NCI-H2029 treated with DMSO at 0.1 percent for 48 hours (cell line): ENCODE results near the gene MACROD2.
"Not testable (repeated sequence)": the region's sequence is repeated elsewhere in the genome, so short reads cannot be mapped to it uniquely, and the experiment has no call there.

Experiments used
- DNase-seq: peaks from one replicate; lab custom pipeline; 2025; lab: John Stamatoyannopoulos, UW

The MACROD2 gene

DNA sequence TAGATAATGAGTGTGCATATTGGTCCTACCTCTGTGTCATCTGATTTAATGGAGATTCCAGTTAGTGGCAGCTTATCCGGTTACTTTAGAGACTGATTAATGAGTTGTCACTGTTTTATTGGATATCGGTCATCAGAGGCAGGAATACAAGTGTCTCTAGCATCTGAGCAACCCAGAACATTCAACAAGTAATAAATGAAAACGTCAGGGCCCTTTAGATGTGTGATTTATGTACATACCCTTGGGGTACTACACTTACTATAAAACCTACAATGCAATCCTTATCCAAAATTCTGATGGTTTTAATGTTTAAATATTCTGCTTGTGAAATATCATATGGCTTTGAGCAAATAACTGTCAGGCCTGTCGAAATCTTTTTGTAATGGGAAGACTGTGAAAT is 1460.0 kb downstream of the MACROD2 start:
- no peak for DNase-seq

DNA sequence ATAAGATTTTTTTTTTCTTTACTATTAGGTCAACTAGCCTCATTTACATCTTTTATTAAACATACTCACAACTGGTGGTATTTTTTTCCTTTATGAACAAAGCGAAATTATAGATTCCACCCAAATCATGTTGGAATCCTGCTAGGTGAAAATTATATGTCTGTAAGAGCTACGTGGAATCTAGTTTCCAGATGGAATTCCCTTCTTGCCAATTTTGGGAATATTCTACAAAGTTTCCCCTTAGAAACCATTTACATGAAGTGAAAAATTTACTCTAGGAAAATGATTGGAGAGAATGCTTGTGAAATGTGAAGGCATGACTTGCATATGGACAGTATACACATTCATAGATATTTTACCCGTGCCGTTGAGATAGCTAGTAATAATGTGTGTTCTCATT is 1466.6 kb downstream of the MACROD2 start:
- no peak for DNase-seq

DNA sequence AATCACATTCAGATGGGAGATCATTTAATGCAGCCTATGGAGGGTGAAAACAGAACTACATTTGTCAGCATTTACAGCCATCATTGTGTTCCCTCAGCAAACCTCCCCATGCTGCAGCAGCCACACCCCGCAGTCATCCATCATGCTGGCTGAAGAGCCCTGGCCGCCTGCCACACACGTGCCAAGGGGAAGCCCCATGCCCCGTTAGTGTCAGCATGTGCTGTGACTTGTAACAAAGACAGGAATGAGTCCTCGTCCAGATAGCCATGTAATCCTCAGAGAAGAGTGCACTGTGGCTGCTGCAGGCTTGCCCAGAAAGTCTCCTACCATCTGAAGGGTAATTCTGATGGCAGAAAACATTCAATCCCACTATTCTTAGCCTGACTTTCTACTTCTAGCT is 1480.2 kb downstream of the MACROD2 start:
- DNase-seq: peak; percentile 26

DNA sequence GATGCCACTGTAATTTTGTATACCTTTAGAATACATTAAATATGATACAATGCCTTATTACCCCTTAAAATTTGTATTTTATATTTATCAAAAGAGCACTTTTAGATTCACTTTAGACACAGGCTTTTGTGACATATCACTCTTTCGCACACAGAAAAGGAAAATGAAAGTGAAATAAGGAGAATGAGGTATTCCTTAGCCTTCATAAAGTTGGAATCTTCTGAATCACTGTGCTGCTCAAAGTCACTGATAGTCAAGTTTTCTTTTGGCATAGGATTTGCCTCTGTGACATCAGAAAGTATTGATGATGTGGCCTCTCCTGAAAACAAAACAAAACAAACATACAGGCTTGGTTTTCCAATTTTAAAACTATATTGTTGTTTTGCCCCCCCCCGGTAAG is 1480.9 kb downstream of the MACROD2 start:
- no peak for DNase-seq

GRCh38 chr20:15476781-15477180 is 1481.5 kb downstream of the MACROD2 start:
- no peak for DNase-seq

- no peak for DNase-seq
Observed at GRCh38 chr20:15482525-15482924, 1487.2 kb downstream of the MACROD2 start.

DNA sequence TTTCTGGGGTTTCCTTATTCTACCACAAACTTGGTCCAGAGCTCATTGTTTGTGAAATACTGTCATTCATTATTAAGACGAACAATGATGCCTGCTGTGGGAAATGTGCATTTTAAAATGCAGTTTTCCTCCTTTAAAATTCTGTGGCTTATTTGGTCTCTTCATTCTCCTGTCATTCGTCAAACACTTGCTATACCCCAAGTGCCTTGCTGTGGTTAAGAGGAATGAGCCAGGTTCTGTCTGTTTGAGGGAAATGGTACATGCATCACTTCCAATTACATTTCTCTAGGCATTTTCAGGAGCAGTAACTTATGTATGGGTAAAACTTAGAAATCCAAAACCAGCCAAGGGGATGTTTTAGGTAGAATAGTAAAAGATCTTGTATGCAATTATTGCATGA is 1490.2 kb downstream of the MACROD2 start:
- no peak for DNase-seq

DNA sequence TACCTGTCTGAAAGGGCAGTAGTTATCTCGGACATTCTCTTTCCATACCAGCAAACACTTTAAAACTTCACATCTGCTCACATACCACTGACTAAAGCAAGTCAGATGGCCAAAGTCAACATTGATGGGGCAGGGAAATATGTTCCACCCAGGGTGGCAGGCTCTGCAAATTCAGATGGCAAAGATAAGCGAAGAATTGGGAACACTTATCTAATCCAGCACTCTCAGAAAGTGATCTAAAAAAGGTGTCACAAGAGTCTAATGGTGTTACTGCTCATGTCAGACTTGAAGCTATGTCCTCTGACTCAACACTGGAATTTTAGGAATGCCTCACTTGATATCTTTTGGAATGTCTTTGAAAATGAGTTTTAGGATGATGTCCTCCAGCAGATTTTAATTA is 1491.7 kb downstream of the MACROD2 start:
- no peak for DNase-seq

- no peak for DNase-seq
Observed at GRCh38 chr20:15487682-15488081, 1492.4 kb downstream of the MACROD2 start.

DNA sequence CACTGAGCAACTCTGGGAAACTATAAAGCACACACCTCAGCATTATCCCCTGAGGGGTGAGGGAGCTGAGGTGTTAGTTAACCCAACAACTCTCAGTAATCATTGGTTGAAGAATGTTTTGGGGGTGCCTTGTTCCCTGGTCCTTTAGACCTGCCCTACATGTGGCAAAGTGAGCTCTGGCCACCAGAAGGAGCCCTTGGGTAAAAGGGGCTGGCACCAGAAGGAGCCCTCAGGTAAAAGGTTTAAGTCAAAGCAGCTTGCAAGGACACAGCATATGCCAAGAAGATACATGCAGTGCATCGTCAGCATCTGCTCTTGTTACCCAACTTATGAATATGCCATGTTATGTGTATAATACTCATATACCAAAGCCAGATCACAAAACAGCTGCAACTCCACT is 1496.3 kb downstream of the MACROD2 start:
- no peak for DNase-seq

- DNase-seq: no peak
Observed at GRCh38 chr20:15494851-15495250, 1499.5 kb downstream of the MACROD2 start.

DNA sequence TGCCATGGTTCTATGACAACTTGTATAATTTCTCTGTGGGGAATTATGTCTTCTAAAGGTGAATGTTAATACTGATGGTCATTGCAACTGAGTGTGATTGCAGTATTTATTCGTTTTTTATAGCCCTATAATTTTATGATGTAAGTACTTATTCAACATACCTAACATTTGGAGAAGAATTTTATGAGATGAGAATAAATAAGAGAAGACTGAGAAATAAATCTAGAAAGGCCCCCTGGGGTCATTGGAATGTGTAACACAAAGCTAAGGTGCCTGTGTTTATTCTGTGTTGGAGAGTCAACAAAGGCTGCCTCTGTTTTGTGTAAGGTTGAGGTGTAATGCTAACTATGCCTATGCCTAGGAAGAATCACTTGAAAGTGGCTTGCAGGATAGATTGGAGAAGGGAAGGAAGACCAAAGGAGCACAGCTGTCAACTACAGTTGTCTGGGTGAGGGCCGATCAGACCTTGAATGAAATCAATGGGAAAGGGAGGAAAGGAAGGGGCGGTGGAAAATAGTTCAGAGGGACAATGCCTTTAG is 1501.3 kb downstream of the MACROD2 start:
- no peak for DNase-seq

GRCh38 chr20:15498926-15499325 is 1503.6 kb downstream of the MACROD2 start:
- DNase-seq: no peak

GRCh38 chr20:15506311-15506710 is 1511.0 kb downstream of the MACROD2 start:
- no peak for DNase-seq

DNA sequence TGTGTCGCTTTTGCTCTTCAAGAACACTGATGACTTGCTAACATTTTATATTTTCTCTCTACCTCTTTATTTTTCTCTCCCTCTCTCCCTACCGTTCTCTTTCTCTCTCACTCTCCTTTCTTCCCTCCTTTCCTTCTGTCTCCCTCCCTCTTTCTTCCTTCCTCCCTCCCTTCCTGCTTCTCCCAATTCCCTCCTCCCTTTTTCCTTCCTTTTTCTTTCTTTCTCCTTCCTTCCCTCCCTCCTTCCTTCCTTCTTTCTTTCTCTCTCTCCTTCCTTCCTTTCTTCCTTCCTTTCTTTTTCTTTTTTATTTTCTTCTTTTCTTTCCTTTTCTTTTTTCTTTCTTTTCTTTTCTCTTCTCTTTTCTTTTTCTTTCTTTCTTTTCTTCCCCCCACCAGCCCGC is 1511.8 kb downstream of the MACROD2 start:
- DNase-seq: no peak

GRCh38 chr20:15511551-15511950 is 1516.2 kb downstream of the MACROD2 start:
- no peak for DNase-seq

DNA sequence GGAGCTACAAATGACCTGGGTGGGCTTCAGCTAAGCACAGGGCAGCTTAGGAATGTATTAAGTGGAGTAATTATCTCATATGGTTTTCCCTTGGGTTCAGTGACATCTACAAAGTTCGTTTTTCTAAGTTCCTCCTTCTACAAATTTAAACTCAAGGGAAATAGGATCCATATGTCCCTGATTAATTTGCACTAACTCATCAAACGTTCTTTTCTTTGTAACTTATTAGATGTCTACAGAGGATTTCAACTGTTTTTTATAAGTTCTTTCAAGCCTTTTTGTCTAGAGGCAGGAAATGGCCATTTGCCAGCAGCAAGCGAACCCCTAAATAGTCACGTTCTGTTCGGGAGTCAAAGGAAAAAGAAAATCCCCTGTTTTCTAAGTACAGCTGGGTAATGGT is 1517.6 kb downstream of the MACROD2 start:
- DNase-seq: no peak

DNA sequence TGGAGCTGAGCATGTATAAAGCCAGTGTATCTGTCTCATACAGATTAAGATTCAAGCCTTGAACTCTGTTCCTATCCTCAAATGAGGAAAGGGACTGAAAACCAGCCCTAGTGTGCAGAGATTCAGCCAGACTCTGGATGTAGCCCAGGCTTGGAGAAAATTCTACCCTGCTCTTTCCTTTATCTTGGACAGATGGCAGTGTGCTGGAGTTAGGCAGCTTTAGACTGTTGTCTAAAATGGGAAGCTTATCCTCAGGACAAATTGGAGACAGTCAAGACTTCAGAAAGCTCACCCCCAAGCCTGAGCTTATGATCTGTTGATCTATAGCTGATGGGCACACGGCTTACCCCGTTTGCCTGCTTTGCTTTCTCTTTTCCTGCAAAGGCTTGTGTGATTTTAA is 1520.4 kb downstream of the MACROD2 start:
- no peak for DNase-seq

DNA sequence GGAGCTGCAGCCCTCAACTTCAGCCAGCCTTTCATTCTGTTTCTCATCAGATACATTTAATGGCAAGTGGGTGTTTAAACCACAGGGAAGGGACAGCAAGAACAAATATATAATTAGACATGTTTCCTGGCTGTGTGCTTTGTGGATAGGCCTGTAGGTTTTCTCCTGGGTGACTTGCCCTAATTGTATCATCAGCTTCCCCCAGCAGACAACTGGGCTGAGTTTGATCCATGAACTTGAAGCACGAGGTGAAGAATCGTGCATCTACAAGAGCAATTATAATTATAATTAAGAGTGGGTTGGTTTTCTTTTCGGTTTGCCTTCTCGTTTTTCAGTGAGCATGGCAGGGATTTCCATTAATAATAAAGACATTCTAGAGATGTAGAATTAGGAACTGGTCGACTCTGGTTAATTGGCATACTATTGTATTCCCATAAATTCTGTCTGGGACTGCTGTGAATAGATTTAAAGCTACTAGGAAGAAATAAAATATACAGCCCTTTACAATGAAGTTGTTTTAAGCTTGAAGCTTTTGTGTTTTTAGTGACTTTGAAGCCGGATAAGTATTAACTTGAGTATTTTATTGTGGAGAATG is 1525.7 kb downstream of the MACROD2 start:
- DNase-seq: no peak

GRCh38 chr20:15523400-15523799 is 1528.1 kb downstream of the MACROD2 start:
- no peak for DNase-seq

DNA sequence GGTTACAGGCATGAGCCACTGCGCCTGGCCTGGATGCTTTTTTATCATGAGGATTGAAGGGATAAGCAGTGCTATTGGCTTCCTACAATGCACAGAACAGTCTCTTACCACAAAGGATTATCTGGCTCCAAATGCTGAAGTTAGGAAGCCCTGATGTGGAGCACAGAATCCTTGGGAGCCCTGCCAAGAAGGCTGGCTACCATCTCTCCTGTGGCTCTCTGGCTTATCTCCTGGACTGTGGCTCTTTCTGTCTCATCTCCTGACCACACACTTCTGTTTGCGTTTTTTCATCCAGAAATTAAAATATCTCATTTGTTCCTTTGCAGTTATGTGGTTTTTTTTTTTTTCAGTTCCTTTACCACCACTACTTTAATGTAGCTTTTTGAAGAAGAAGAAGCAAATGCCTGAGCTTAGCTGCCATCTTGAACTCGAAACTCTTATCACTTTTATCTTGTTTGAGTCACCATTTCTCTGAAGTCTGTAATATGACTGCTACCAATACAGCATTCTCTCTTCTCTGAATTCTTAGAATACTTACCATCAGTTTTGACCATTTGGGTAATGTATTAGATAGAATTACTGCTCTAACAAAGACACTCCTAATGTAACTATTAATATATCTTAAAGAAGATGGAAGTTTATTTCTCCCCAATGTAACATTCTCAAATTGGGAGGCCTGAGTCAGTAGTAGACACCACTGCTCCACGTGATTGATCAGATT is 1533.2 kb downstream of the MACROD2 start:
- DNase-seq: no peak

GRCh38 chr20:15535863-15536262 is 1540.5 kb downstream of the MACROD2 start:
- no peak for DNase-seq

DNA sequence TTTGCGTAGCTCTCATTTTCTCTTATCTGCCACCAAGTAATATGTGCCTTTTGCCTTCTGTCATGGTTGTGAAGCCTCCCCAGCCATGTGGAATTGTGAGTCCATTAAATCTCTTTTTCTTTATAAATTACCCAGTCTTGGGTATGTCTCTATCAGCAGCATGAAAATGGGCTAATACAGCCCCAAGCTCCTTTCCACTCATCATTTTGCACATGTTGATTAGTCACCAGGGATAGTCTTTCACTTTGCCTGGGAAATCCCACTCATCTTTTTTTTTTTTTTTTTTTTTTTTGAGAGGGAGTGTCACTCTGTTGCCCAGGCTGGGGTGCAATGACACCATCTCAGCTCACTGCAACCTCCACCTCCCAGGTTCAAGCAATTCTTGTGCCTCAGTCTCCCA is 1541.9 kb downstream of the MACROD2 start:
- not testable (repeated sequence) for DNase-seq

DNA sequence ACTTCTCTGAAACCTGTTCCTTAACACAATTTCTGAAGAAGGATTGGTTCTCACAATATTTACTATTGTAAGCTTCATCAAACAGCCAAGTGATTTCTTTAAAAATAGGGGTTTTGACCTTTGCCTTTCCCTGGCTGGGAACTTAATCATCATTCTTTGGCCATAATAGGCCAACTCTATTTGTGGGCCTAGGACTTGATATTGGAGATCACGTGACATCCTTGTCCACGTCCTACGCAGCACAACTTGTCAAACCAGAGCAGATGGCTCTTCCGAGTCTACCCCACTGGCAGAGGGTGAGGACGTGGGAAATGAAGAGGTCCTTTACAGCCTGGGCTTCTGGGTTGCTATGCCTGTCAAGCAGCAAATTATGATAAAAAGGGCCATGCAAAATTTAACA is 1547.3 kb downstream of the MACROD2 start:
- no peak for DNase-seq
